ENCODE data around the gene MAP3K20. TPM values are rescaled to one million over a fixed set of nuclear protein-coding genes. Genes with fewer than 3 reads are reported as not detected.
A peak's percentile ranks its signal among the peaks of the same experiment; 100 is the strongest.

Gene MAP3K20
- total RNA-seq, 1 donor from 2014 or later, result 23.5 TPM

- Mint-ChIP-seq H3K4me1 (ENCODE audit: unreplicated experiment) (peaks cover 15% of the 10 kb centered on the region), H3K9me3 (no peaks in the 10 kb centered on the region), H3K27me3 (no peaks in the 10 kb centered on the region), H3K4me3 (no peak overlapping the region), H3K36me3 (peaks cover 8% of the 10 kb centered on the region), H3K27ac (no peak overlapping the region)
- TF ChIP-seq, protein P1, sequence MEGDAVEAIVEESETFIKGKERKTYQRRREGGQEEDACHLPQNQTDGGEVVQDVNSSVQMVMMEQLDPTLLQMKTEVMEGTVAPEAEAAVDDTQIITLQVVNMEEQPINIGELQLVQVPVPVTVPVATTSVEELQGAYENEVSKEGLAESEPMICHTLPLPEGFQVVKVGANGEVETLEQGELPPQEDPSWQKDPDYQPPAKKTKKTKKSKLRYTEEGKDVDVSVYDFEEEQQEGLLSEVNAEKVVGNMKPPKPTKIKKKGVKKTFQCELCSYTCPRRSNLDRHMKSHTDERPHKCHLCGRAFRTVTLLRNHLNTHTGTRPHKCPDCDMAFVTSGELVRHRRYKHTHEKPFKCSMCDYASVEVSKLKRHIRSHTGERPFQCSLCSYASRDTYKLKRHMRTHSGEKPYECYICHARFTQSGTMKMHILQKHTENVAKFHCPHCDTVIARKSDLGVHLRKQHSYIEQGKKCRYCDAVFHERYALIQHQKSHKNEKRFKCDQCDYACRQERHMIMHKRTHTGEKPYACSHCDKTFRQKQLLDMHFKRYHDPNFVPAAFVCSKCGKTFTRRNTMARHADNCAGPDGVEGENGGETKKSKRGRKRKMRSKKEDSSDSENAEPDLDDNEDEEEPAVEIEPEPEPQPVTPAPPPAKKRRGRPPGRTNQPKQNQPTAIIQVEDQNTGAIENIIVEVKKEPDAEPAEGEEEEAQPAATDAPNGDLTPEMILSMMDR (conservative IDR thresholded peaks at IDR 0.05), result no peak
- DNase-seq (ENCODE audit: extremely low spot score, unreplicated experiment), result no peak
Observed at GRCh38 chr2:173216051-173216450, 140.4 kb downstream of the MAP3K20 start.

GRCh38 chr2:173216668-173217067, 141.0 kb downstream of the MAP3K20 start:
- Mint-ChIP-seq H3K36me3 (peaks cover 4% of the 10 kb centered on the region), H3K27ac (no peak overlapping the region), H3K4me1 (ENCODE audit: unreplicated experiment) (peaks cover 11% of the 10 kb centered on the region), H3K27me3 (no peaks in the 10 kb centered on the region), H3K9me3 (no peaks in the 10 kb centered on the region), H3K4me3 (no peak overlapping the region)
- DNase-seq (ENCODE audit: extremely low spot score, unreplicated experiment), result no peak
- TF ChIP-seq, protein P1 (conservative IDR thresholded peaks at IDR 0.05), result no peak

DNA sequence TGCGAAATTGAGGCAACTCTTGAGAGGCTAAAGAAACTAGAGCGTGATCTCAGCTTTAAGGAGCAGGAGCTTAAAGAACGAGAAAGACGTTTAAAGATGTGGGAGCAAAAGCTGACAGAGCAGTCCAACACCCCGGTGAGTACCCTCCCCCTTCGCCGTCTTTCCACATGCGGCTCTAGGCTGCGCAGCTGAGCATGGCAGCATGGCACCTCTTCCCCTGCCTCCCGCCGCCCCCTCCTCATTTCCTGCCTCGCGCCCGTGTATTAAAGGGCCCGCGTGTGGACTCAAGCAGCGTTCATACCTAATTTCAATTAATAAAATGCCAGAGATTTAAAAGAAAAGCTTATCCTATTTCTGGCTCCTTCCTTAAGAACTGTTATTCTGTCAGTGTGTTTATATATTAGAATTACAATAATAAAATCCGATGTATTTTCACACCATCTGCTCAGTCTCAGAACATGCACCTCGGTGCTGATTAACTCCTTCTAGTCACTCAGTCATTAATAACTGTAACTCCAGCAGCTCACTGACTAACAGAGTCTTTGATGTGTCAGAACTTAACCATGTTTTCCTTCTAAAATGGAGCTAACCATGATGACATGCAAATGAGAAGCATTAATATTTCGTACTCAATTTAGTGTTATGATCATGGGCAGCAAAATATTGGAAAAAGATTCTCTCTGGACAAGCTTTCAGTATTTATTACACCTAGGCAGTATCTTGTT, 141.6 kb downstream of the MAP3K20 start:
- DNase-seq (ENCODE audit: extremely low spot score, unreplicated experiment), result no peak
- no peak overlapping the region for H3K4me3 Mint-ChIP-seq
- no peaks in the 10 kb centered on the region for H3K9me3 Mint-ChIP-seq
- H3K4me1 Mint-ChIP-seq (ENCODE audit: unreplicated experiment), result peaks cover 11% of the 10 kb centered on the region
- no peaks in the 10 kb centered on the region for H3K27me3 Mint-ChIP-seq
- no peak overlapping the region for H3K27ac Mint-ChIP-seq
- TF ChIP-seq, protein P1 (conservative IDR thresholded peaks at IDR 0.05), result no peak
- peaks cover 4% of the 10 kb centered on the region for H3K36me3 Mint-ChIP-seq

DNA sequence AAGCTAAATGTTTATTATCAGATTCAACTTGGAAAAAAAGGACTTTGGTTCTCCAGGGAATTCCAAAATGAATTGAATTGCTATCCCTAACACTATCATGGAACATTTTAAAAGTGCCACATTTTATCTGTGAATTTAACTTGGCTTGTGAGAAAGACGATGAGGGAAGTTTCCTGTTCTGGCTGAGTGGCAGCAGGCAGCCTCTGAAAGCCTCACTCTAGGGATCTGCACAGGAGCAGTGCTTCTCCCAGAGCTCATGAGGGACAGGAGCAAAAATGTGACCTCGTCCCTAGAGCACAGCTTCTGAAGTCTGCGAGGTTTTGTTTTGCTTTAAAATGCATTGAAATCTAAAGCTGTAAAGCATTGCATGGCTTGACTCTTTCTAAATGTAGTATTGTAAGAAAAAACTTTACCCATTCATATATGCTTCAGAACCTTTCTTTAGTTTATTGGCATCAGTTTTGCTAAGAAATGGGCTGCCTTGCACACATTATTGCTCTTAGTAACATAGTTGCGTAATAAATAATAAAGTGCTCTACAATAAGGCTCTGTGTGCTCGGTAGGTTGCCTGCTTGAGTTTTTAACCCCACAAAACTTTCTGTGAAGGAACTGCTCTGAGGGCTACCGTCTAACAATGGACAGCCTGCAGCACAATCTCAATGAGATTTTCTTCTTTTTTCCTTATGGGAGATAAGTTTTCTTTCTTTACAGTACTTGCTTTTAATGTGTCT, 142.8 kb downstream of the MAP3K20 start:
- TF ChIP-seq, protein P1 (conservative IDR thresholded peaks at IDR 0.05), result no peak
- Mint-ChIP-seq H3K27me3 (no peaks in the 10 kb centered on the region), H3K4me3 (no peak overlapping the region), H3K9me3 (no peaks in the 10 kb centered on the region), H3K4me1 (ENCODE audit: unreplicated experiment) (peaks cover 11% of the 10 kb centered on the region), H3K27ac (peak overlapping the region; percentile 12), H3K36me3 (peaks cover 4% of the 10 kb centered on the region)
- DNase-seq (ENCODE audit: extremely low spot score, unreplicated experiment), result no peak

GRCh38 chr2:173221132-173221695, 145.6 kb downstream of the MAP3K20 start:
- no peak overlapping the region for H3K27ac Mint-ChIP-seq

More at GRCh38 chr2:173221132-173221695, 145.6 kb downstream of the MAP3K20 start:
- Mint-ChIP-seq H3K27me3 (no peaks in the 10 kb centered on the region), H3K4me3 (no peak overlapping the region), H3K9me3 (no peaks in the 10 kb centered on the region), H3K4me1 (ENCODE audit: unreplicated experiment) (peaks cover 14% of the 10 kb centered on the region), H3K36me3 (peaks cover 4% of the 10 kb centered on the region)
- DNase-seq (ENCODE audit: extremely low spot score, unreplicated experiment), result no peak
- TF ChIP-seq, protein P1 (conservative IDR thresholded peaks at IDR 0.05), result no peak

Data from type B pancreatic cell (in vitro differentiated cells).